GM21786 (cell line): Measurements from ENCODE around the gene CHCHD10.
"Not testable (repeated sequence)": the region's sequence is repeated elsewhere in the genome, so short reads cannot be mapped to it uniquely, and the experiment has no call there.

Source experiments
- ATAC-seq: cut with Tn5 transposase; IDR thresholded peaks from one replicate; pipeline ENCODE4 v1.9.1; 2021; ENCODE audit not compliant: unreplicated experiment

Gene CHCHD10

GRCh38 chr22:23751441-23751996 lies 16.3 kb downstream of the CHCHD10 start:
- ATAC-seq = no peak

- peak; percentile 67 for ATAC-seq
These were observed 16.9 kb downstream of the CHCHD10 start, which contains the start of gene ZNF70 for GRCh38 chr22:23750714-23751440. Gene ZNF70, minus strand, starts transcription at chr22:23751112. Its CDS starts 5,972 bp downstream, at chr22:23745140.

GRCh38 chr22:23750367-23750713 lies 17.4 kb downstream of the CHCHD10 start:
- ATAC-seq = no peak

DNA sequence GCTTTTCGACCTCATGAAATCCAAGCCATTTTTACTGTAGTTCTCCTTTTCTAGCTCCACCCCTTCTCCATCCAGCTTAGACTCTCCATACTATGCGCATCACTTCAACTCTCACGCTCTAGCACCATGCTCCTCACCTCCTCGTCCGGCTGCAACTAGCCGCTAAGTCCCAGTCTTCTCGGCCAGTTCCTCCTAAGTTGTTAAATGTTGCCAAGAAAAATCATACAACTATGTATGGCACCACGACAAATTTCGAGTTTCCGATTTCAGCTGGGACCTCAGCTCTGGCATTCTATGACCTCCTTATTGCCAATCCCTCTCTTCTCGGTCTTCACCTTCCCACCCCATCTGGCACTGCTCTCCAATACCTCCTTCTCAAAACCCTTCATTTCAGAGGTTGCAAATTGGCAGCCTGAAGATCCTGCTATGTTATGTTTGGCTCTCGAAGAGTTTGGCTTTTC lies 17.9 kb downstream of the CHCHD10 start:
- ATAC-seq = no peak

- ATAC-seq = no peak
These were observed 22.0 kb downstream of the CHCHD10 start for GRCh38 chr22:23745791-23746190.

DNA sequence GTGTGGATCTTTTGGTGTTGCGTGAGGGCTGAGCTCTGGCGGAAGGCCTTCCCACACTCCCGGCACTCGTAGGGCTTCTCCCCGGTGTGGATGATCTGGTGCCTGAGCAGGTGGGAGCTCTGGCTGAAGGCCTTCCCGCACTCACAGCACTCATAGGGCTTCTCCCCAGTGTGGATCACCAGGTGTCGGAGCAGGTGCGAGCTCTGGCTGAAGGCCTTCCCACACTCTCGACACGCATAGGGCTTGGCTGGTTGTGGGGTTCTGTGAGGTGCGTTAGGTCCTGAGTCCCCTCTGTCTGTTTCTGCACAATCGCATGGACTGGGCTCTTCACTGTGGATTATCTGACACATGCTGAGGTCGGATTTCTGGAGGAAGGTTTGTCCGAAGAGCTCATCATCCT lies 23.3 kb downstream of the CHCHD10 start:
- ATAC-seq = no peak

- ATAC-seq = no peak
These were observed 23.8 kb downstream of the CHCHD10 start for GRCh38 chr22:23744001-23744400.

- no peak for ATAC-seq
These were observed 24.5 kb downstream of the CHCHD10 start for GRCh38 chr22:23743303-23743705.

DNA sequence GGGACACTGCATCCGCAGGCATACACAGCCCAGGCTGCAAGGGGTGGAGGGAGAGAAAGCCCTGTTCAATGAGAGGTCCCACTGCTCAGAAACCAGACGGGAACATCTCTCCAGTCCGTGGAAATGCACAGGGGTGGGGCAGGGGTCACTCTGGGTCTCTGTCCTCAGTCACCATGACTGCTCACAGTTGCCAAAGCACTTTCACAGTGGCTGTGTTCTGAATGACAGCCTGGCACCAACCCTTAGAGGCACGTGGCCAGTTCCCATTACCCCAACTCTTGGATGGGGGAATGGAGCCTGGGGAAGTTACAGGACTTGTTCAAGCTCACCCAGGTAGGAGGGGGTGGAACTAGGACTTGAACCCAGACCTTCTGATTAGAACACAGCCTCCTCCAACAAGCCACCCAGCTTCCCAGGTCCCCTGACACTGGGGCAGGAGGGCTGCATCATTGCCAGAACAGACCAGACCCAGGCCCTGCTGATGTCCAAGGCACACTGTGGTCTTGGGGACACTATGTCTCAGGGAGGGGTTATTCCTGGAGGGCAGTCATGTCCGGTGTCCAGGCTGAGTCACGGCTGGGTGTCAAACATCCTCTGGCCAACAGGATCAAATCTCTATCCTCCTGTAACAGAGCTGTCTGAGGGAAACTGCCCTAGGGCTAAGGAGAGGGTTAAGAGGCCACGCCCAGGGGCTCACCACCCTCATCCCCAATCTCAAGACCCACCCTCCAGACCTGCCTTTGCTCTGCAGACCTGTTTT lies 25.1 kb downstream of the CHCHD10 start:
- ATAC-seq = no peak

DNA sequence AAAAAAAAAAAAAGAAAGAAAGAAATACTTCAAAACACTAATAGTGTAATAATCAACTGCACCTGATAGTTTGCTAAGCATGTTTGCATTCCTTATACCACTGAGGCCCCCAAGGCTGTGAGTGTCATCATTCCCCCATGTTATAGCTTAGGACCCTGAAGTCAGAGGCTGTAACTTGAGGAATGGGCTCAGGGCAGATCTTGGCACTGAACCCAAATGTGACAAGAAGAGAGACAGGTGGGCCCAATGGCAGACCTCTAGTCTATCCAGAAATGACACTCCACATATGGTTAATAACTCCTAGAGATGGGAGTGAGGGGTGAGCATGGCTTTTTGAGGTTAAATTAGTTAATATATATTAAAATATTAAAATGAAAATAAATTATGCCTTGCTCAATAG lies 30.1 kb downstream of the CHCHD10 start:
- no peak for ATAC-seq

- ATAC-seq = not testable (repeated sequence)
These were observed 39.7 kb downstream of the CHCHD10 start for GRCh38 chr22:23728108-23728507.

DNA sequence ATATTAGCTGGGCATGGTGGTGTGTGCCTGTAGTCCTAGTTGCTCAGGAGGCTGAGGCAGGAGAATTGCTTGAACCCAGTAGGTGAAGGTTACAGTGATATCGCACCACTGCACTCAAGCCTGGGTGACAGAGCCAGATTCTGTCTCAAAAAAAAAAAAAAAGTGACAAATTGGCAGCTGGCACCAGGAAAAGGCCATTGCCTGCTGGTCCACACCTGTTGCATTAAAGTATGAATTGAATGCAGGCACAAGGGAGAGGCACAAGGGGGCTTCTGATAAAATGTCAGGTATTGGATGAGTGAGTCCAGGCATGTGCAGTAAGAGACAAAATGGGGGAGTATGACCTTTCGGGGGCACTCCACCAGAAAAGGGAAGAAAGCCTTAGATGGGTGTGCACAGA lies 45.0 kb downstream of the CHCHD10 start:
- ATAC-seq = no peak

DNA sequence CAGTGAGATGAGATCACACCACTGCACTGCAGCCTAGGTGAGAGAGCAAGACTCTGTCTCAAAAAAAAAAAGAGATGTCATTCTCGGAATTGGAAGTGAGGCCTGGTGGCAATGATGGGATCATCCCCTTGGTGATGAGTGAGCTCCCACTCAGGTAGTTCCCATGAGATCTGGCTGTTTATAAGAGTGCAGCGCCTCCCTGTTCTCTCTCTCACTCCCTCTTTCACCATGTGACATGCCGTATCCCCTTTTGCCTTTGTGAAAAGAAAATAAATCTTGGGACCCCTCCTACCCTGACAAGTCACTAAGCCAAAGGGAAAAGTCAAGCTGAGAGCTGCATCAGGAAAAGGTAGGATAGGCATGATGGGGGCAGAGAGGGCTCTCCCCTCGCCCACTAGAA lies 45.6 kb downstream of the CHCHD10 start:
- ATAC-seq = no peak

DNA sequence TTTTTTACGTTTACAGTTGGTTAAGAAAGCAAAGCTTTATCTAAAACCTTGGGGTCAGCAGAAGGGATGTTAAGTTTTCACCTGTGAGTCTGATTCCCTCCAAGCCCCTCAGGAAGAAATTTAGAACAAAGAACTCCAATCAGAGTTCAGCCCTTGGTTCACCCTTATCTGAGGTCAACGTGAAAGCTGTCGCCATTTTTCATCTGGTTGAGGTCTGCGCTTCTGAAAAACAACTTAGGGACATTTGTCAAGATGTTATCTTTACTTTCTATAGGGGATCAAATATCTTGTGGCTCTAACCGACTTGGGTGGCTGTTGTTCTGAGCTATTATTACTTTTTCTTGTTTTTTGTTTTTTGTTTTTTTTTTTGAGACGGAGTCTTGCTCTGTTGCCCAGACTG lies 46.9 kb downstream of the CHCHD10 start:
- no peak for ATAC-seq

DNA sequence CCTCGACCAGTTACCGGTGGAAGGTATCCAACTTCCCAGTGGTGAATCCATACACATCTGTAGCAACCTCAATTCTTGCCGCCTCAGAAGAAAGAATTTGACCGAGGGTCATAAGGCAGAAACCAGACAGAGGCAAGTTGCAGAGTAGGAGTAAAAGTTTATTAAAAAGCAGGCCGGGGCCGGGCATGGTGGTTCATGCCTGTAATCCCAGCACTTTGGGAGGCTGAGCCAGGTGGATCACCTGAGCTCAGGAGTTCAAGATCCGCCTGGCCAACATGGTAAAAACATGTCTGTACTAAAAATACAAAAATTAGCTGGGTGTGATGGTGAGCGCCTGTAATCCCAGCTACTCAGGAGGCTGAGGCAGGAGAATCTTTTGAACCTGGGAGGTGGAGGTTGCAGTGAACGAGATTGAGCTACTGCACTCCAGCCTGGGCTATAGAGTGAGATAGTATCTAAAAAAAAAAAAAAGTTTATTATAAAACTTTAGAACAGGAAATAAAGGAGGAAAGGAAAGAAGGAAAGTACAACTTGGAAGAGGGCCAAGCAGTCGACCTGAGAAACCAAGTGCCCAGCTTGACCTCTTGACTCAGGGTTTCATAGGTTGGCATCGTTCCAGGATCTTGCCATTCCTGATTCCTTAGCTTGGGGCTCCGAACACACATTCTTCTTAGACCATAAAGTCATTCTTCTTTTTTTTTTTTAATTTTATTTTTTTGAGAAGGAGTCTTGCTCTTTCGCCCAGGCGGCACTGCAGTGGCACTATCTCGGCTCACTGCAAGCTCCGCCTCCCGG lies 49.2 kb downstream of the CHCHD10 start:
- no peak for ATAC-seq

- ATAC-seq = peak; percentile 70
These were observed 50.7 kb downstream of the CHCHD10 start for GRCh38 chr22:23716811-23717801.
